Common myeloid progenitor, CD34-positive (primary cell): ENCODE data around the gene CNN2.
A peak's percentile ranks its signal among the peaks of the same experiment; 100 is the strongest.

Experiments used
- CTCF ChIA-PET: fragments of 350-600 bp; sonication (Branson Sonifier 250); formaldehyde crosslinking; loops from one replicate; lab custom pipeline; 2021; ENCODE audit warnings: antibody characterized with exemption; lab: Charles Lee
- POLR2A ChIA-PET: fragments of 350-600 bp; sonication (Branson Sonifier 250); formaldehyde crosslinking; loops from one replicate; lab custom pipeline; 2021; ENCODE audit warnings: antibody characterized with exemption; lab: Charles Lee
- DNase-seq, 3 donors: peaks; one replicate each; pipeline versions ENCODE4 v3.0.0 to v3.0.0-alpha.2; 2013
- H3K27ac ChIP-seq, 2 experiments: 1 replicate in 1 of 2; 2 replicates in 1 of 2; pipeline ENCODE4 v1.7.0; 2013; ENCODE audit warnings: inconsistent platforms in 2 of 2, low read length in 2 of 2, mild to moderate bottlenecking in 2 of 2, low read depth in 1 of 2, moderate library complexity in 1 of 2; ENCODE audit not compliant: severe bottlenecking in 2 of 2, insufficient read depth in 1 of 2, poor library complexity in 1 of 2
- H3K27me3 ChIP-seq, 5 experiments: replicated peaks in 2 of 5; 1 replicate in 3 of 5; 2 replicates in 2 of 5; pipeline versions ENCODE4 v1.6.1 to v1.7.0; 2013; ENCODE audit warnings: low read length in 4 of 5, mild to moderate bottlenecking in 2 of 5, moderate library complexity in 2 of 5, inconsistent platforms in 1 of 5; ENCODE audit not compliant: insufficient read depth in 5 of 5, control insufficient read depth in 4 of 5
- H3K36me3 ChIP-seq, 4 experiments: 1 replicate in 2 of 4; 2 replicates in 2 of 4; pipeline versions ENCODE4 v1.6.1 to v1.7.0; 2013; ENCODE audit warnings: low read length in 3 of 4, control low read depth in 1 of 4, mild to moderate bottlenecking in 1 of 4; ENCODE audit not compliant: control insufficient read depth in 4 of 4, insufficient read depth in 4 of 4
- H3K4me1 ChIP-seq, 4 experiments: 1 replicate in 3 of 4; 2 replicates in 1 of 4; pipeline versions ENCODE4 v1.6.1 to v1.7.1; 2013; ENCODE audit warnings: low read length in 3 of 4, mild to moderate bottlenecking in 3 of 4, control low read depth in 1 of 4, inconsistent platforms in 1 of 4, moderate library complexity in 1 of 4; ENCODE audit not compliant: control insufficient read depth in 4 of 4, insufficient read depth in 4 of 4; ENCODE audit errors: control extremely low read depth in 1 of 4
- H3K4me3 ChIP-seq, 7 experiments: 1 replicate in 4 of 7; 2 replicates in 3 of 7; pipeline versions ENCODE4 v1.5.1 to v1.7.0; 2013; ENCODE audit warnings: mild to moderate bottlenecking in 7 of 7, low read length in 6 of 7, moderate library complexity in 6 of 7, inconsistent platforms in 2 of 7, low read depth in 2 of 7, control low read depth in 1 of 7; ENCODE audit not compliant: insufficient read depth in 4 of 7, control insufficient read depth in 1 of 7; ENCODE audit errors: extremely low read depth in 1 of 7
- H3K9me3 ChIP-seq, 5 experiments: 1 replicate in 4 of 5; 2 replicates in 1 of 5; pipeline versions ENCODE4 v1.6.1 to v1.7.1; 2013; ENCODE audit warnings: low read length in 4 of 5, mild to moderate bottlenecking in 2 of 5, inconsistent platforms in 1 of 5, low read depth in 1 of 5, moderate library complexity in 1 of 5; ENCODE audit not compliant: control insufficient read depth in 4 of 5, insufficient read depth in 2 of 5; ENCODE audit errors: control extremely low read depth in 1 of 5
- WGBS: methylation state at CpG from one replicate; pipeline ENCODE4 v1.1.5; 2013; ENCODE audit not compliant: insufficient coverage; 5-methylcytosine and 5-hydroxymethylcytosine counted together

Gene CNN2

DNA sequence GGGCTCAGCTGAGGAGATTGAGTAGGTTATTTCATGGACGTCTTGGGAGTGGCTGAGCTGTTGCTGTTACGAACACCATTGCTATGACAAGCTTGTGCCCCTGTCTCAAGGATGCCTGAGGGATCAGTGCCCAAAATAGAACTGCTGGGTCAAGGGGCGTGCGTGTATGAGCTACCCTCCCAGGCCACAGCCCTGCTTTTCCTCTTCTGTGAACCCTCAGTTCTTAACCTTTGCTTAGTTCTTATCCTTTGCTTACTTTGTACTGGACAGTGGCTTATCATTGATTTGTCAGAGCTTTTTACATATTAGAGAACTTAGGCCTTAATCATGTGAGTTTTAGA is 49.6 kb downstream of the CNN2 start:
- Histone ChIP-seq H3K4me1 (peaks cover 10 to 48% (median 43%) of the 10 kb centered on the region in 4 experiments), H3K27ac (peak overlapping the region in 1 of 2 experiments; percentile 44), H3K4me3 (no peak overlapping the region), H3K27me3 (no peaks in the 10 kb centered on the region), H3K9me3 (no peaks in the 10 kb centered on the region), H3K36me3 (peaks cover 2 to 63% (median 41%) of the 10 kb centered on the region in 4 experiments)
- CTCF ChIA-PET = interaction anchor here (0.9 to 5.5 kb wide), 6 partner anchors 9 to 56 kb away, joined by 3 to 19 read pairs (median 4); partner anchors contain the start of gene ARHGAP45
- POLR2A ChIA-PET = interaction anchor here (0.6 to 2.3 kb wide), 2 partner anchors 9 to 18 kb away, joined by 3 to 9 read pairs; partner anchors contain the start of gene ARHGAP45
- DNase-seq = no peak
- WGBS = 94% methylated on average over 4 of the region's 4 CpGs

DNA sequence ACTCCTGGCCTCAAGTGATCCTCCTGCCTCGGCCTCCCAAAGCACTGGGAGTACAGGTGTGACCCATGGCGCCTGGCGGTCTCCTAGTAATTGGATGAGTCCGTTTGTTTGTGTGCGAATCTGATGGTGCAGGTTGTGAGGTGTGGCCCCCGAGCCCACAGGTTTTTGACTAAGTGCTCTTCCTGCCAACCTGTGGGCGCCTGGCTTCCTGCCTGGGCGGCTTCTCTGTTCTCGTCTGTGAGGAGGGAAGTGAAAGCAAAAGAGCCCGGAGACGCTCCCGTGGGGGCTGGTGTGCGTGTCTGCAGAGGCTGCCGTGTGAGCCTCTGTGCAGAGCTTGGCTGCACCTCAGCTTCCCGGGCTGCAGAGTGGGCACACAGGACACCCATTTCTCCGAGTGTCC is 50.5 kb downstream of the CNN2 start:
- peak; percentile 83 to 95 (median 94) for DNase-seq
- Histone ChIP-seq H3K4me1 (peaks cover 10 to 48% (median 43%) of the 10 kb centered on the region in 4 experiments), H3K4me3 (peak overlapping the region in 3 of 7 experiments; percentile 20 to 53 (median 45)), H3K27ac (peak overlapping the region in 1 of 2 experiments; percentile 25), H3K36me3 (peaks cover 4 to 65% (median 46%) of the 10 kb centered on the region in 4 experiments), H3K9me3 (no peaks in the 10 kb centered on the region), H3K27me3 (no peaks in the 10 kb centered on the region)
- POLR2A ChIA-PET = interaction anchor here (1.0 to 2.3 kb wide), 2 partner anchors 10 to 192 kb away, joined by 4 to 9 read pairs; partner anchors contain the start of genes ARHGAP45 and CIRBP
- 20% methylated on average over 9 of the region's 16 CpGs for WGBS
- CTCF ChIA-PET = interaction anchor here (0.9 to 5.5 kb wide), 3 partner anchors 9 to 12 kb away, joined by 3 to 19 read pairs (median 5); partner anchors contain the start of gene ARHGAP45

DNA sequence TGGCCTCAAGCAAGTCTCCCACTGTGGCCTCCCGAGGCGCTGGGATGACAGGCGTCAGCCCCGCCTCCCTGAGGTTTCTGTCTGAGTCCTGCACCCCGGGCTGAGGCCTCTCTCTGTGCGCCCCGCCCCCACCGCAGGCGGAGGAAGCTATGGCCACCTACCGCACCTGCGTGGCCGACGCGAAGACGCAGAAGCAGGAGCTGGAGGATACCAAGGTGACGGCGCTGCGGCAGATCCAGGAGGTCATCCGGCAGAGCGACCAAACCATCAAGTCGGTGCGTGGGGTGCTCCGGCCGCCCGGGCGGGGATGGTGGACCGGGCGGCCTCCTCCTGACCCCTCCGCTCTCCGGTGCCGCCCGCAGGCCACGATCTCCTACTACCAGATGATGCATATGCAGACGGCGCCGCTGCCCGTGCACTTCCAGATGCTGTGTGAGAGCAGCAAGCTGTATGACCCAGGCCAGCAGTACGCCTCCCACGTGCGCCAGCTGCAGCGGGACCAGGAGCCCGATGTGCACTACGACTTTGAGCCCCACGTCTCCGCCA is 53.2 kb downstream of the CNN2 start:
- DNase-seq = no peak
- CTCF ChIA-PET = interaction anchor here (1.0 to 5.5 kb wide), 2 partner anchors 12 to 15 kb away, joined by 3 to 19 read pairs; partner anchors contain the start of gene ARHGAP45
- Histone ChIP-seq H3K27me3 (no peaks in the 10 kb centered on the region), H3K27ac (no peak overlapping the region), H3K9me3 (no peaks in the 10 kb centered on the region), H3K4me1 (peaks cover 10 to 32% (median 31%) of the 10 kb centered on the region in 4 experiments), H3K4me3 (no peak overlapping the region), H3K36me3 (peaks cover 4 to 62% (median 51%) of the 10 kb centered on the region in 4 experiments)
- POLR2A ChIA-PET = no interaction called here
- 97% methylated on average over 45 of the region's 45 CpGs for WGBS

DNA sequence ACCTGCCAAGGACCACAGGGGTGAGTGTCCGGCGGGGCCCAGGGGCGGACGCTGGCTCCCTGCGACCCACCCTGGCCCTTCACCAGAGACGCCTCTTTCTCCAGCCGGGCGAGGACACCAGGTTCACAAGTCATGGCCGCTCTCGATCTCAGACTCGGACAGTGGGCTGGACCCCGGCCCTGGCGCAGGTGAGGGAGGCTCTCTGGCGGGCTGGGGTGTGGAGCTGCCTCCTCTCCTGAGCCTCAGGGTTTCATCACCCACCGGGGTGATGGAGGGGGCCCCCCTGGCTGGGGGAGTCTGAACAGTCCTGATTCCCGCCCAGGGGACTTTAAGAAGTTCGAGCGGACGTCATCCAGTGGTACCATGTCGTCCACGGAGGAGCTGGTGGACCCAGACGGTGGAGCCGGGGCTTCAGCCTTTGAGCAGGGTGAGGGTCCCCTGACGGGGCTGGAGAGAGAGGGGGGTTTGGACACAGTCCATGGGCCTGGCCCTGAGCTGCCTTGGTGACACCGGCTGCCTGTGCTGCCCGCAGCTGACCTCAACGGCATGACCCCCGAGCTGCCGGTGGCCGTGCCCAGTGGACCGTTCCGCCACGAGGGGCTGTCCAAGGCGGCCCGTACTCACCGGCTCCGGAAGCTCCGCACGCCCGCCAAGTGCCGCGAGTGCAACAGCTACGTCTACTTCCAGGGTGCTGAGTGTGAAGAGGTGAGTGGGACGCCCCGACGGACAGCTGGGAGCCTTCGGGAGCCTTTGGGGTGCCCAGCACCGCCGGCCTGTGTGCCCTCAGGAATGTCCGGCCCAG is 54.2 kb downstream of the CNN2 start:
- no peaks in the 10 kb centered on the region for H3K27me3 ChIP-seq
- H3K36me3 ChIP-seq = peaks cover 7 to 63% (median 54%) of the 10 kb centered on the region in 4 experiments
- H3K27ac ChIP-seq = no peak overlapping the region
- no peak for DNase-seq
- peaks cover 9 to 24% (median 23%) of the 10 kb centered on the region in 4 experiments for H3K4me1 ChIP-seq
- H3K4me3 ChIP-seq = no peak overlapping the region
- no peaks in the 10 kb centered on the region for H3K9me3 ChIP-seq
- POLR2A ChIA-PET = interaction anchor here (0.8 kb wide), 1 partner anchor 23 kb away, joined by 3 read pairs; the partner anchor contains the start of gene GPX4
- 98% methylated on average over 42 of the region's 50 CpGs for WGBS
- CTCF ChIA-PET = interaction anchor here (1.0 to 5.5 kb wide), 3 partner anchors 13 to 137 kb away, joined by 3 to 19 read pairs (median 4); partner anchors contain the start of gene ARHGAP45

DNA sequence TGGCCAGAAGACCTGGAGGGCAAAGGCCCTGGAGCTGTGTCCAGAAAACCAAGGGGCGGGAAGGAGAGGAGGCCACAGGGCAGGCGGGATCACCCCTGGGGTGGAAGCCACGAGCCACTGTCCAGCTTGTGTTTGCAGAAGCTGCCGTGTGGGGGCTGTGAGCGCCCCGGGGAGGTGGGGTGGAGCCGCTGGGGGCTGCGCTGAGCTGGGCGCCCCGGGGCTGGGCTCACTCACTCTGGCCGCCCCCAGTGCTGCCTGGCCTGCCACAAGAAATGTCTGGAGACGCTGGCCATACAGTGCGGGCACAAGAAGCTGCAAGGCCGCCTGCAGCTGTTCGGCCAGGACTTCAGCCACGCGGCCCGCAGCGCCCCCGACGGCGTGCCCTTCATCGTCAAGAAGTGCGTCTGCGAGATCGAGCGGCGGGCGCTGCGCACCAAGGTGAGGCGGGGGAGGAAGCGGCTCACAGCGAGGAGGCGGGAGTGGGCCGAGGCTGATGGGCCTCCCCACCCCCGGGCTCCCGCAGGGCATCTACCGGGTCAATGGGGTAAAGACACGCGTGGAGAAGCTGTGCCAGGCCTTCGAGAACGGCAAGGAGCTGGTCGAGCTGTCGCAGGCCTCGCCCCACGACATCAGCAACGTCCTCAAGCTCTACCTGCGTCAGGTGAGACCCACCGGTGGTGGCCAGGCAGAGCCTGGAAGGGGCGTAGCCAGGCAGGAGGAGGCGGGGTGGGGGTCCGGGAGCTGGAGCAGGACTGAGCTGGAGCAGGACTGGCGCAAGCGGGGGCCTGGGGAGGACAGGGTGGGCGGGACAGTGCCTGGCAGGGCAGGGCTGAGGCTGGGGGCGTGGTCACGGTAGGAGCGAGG is 55.1 kb downstream of the CNN2 start:
- Histone ChIP-seq H3K27me3 (no peaks in the 10 kb centered on the region), H3K36me3 (peaks cover 7 to 72% (median 58%) of the 10 kb centered on the region in 4 experiments), H3K9me3 (no peaks in the 10 kb centered on the region), H3K27ac (no peak overlapping the region), H3K4me1 (peaks cover 2 to 20% (median 19%) of the 10 kb centered on the region in 4 experiments), H3K4me3 (no peak overlapping the region)
- 97% methylated on average over 49 of the region's 58 CpGs for WGBS
- ChIA-PET POLR2A (interaction anchor here (0.8 kb wide), 1 partner anchor 22 kb away, joined by 3 read pairs; the partner anchor contains the start of gene GPX4), CTCF (interaction anchor here (1.0 to 1.6 kb wide), 3 partner anchors 12 to 136 kb away, joined by 3 to 4 read pairs (median 4); partner anchors contain the start of gene ARHGAP45)
- no peak for DNase-seq

DNA sequence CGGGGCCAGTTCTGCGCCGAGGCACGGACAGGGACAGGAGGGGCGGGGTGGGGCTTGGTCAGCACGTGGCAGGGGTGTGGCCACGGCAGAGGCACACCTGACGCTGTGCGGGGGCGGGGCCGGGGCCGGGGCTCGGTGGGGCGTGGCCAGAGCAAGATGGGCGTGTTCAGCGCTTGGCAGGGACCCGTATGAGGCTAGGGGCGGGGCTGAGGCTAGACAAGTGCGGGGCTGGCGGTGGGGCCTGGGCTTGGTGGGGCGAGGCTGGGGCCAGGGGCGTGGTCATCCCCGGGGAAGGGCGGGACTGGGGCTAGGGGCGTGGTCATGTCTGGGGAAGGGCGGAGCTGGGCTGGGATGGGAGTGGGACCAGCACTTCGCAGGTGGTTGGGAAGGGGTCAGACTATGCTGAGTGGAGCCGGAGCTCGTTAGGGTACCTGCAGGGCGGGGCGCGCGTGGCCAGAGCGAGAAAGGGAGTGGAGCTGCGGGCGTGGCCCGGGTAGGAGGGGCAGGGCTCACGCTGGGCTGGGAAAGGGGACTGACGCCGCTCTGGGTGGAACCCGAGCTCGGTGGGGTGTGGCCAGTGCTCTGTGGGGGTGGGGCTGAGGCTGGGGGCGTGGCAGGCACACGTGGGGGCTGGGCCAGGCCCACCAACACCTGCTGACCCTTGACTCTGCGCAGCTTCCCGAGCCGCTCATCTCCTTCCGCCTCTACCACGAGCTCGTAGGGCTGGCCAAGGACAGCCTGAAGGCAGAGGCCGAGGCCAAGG is 55.9 kb downstream of the CNN2 start:
- peaks cover 0 to 20% (median 19%) of the 10 kb centered on the region in 4 experiments for H3K4me1 ChIP-seq
- peak in 2 of 3 donors; percentile 45 to 55 for DNase-seq
- no peak overlapping the region for H3K4me3 ChIP-seq
- POLR2A ChIA-PET = no interaction called here
- CTCF ChIA-PET = interaction anchor here (1.6 kb wide), 1 partner anchor 15 kb away, joined by 4 read pairs; the partner anchor contains the start of gene ARHGAP45
- no peak overlapping the region for H3K27ac ChIP-seq
- 90% methylated on average over 41 of the region's 51 CpGs for WGBS
- H3K9me3 ChIP-seq = no peaks in the 10 kb centered on the region
- H3K36me3 ChIP-seq = peaks cover 7 to 75% (median 60%) of the 10 kb centered on the region in 4 experiments
- no peaks in the 10 kb centered on the region for H3K27me3 ChIP-seq
